SK-N-SH (cell line): ENCODE results near the gene TMEM176B.

ENCODE experiments used
- EZH2phosphoT487 ChIP-seq: fragments of 200-600 bp; sonication (generic); IDR thresholded peaks from 2 replicates; pipeline ENCODE4 v1.6.1; 2017; ENCODE audit warnings: low read depth, mixed run types, mild to moderate bottlenecking, antibody characterized with exemption, moderate library complexity, borderline replicate concordance
- GABPA ChIP-seq: IDR thresholded peaks from 2 replicates; pipeline ENCODE4 v1.4.0; 2012; ENCODE audit warnings: low read depth, mild to moderate bottlenecking
- MXI1 ChIP-seq: IDR thresholded peaks from 2 replicates; pipeline ENCODE4 v1.6.1; 2012; ENCODE audit warnings: mild to moderate bottlenecking, low read depth, low read length, improper control_type of control experiment
- POLR2AphosphoS5 ChIP-seq: IDR thresholded peaks from 2 replicates; pipeline ENCODE4 v1.6.1; 2012; ENCODE audit warnings: low read depth, low read length
- RXRA ChIP-seq: IDR thresholded peaks from 2 replicates; pipeline ENCODE4 v1.4.0; 2012; ENCODE audit warnings: low read depth, mild to moderate bottlenecking, borderline replicate concordance
- SIN3A ChIP-seq: IDR thresholded peaks from 2 replicates; pipeline ENCODE4 v1.6.1; 2012; ENCODE audit warnings: low read depth, mild to moderate bottlenecking, low read length, moderate library complexity, borderline replicate concordance
- TCF12 ChIP-seq: IDR thresholded peaks from 2 replicates; pipeline ENCODE4 v1.4.0; 2012
- TF ChIP-seq, protein P1 (sequence below): fragments of 200-600 bp; sonication (generic); IDR thresholded peaks from 2 replicates; pipeline ENCODE4 v1.6.1; 2017; ENCODE audit warnings: antibody characterized with exemption, mild to moderate bottlenecking, moderate library complexity
- TF ChIP-seq, protein P2 (sequence below): IDR thresholded peaks from 2 replicates; pipeline ENCODE4 v1.4.0; 2012; ENCODE audit warnings: low read depth
- TF ChIP-seq, protein P3 (sequence below): IDR thresholded peaks from 2 replicates; pipeline ENCODE4 v1.6.1; 2012; ENCODE audit warnings: mild to moderate bottlenecking, low read depth, low read length, moderate library complexity
- TF ChIP-seq, protein P4 (sequence below): IDR thresholded peaks from 2 replicates; pipeline ENCODE4 v1.4.0; 2012; ENCODE audit warnings: low read depth, borderline replicate concordance

DNA sequence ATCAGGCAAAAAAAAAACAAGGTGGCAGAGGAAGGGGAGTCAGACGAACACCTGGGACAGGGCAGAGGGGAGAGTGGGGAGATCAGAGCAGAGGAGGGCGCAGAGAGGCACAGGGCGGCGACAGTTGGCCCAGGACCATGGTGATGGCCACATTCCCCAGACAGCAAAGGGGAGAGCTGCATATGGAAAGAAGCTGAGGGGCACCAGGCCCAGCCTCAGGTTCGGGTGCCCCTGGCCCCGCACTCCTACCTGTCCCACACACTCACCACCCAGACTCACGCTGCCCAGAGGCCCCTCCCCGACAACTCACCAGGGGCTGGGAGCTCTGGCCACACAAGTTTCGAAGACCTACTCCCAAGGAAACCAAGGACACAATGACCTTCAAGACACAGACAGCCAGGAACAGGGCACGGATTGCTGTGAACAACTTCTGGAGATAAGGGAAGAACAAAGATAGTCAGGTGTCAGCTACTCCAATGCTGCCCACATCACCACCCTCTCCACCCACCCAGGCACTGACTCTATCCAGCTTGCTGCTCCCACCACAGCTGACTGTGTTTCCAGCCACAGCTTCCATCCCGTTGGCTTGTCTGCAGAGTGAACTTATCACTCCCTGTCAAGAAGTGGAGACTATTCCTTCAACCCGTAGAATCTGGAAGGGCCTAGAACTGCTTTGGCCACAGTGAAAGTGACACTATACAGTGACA lies 8.3 kb downstream of the TMEM176B start:
- TF ChIP-seq TCF12 = no peak
- TF ChIP-seq MXI1 = no peak
- TF ChIP-seq, protein P1, sequence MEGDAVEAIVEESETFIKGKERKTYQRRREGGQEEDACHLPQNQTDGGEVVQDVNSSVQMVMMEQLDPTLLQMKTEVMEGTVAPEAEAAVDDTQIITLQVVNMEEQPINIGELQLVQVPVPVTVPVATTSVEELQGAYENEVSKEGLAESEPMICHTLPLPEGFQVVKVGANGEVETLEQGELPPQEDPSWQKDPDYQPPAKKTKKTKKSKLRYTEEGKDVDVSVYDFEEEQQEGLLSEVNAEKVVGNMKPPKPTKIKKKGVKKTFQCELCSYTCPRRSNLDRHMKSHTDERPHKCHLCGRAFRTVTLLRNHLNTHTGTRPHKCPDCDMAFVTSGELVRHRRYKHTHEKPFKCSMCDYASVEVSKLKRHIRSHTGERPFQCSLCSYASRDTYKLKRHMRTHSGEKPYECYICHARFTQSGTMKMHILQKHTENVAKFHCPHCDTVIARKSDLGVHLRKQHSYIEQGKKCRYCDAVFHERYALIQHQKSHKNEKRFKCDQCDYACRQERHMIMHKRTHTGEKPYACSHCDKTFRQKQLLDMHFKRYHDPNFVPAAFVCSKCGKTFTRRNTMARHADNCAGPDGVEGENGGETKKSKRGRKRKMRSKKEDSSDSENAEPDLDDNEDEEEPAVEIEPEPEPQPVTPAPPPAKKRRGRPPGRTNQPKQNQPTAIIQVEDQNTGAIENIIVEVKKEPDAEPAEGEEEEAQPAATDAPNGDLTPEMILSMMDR = no peak
- no peak for TF ChIP-seq RXRA
- TF ChIP-seq SIN3A = no peak
- TF ChIP-seq, protein P2, sequence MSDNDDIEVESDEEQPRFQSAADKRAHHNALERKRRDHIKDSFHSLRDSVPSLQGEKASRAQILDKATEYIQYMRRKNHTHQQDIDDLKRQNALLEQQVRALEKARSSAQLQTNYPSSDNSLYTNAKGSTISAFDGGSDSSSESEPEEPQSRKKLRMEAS = no peak
- TF ChIP-seq POLR2AphosphoS5 = no peak
- TF ChIP-seq, protein P3, sequence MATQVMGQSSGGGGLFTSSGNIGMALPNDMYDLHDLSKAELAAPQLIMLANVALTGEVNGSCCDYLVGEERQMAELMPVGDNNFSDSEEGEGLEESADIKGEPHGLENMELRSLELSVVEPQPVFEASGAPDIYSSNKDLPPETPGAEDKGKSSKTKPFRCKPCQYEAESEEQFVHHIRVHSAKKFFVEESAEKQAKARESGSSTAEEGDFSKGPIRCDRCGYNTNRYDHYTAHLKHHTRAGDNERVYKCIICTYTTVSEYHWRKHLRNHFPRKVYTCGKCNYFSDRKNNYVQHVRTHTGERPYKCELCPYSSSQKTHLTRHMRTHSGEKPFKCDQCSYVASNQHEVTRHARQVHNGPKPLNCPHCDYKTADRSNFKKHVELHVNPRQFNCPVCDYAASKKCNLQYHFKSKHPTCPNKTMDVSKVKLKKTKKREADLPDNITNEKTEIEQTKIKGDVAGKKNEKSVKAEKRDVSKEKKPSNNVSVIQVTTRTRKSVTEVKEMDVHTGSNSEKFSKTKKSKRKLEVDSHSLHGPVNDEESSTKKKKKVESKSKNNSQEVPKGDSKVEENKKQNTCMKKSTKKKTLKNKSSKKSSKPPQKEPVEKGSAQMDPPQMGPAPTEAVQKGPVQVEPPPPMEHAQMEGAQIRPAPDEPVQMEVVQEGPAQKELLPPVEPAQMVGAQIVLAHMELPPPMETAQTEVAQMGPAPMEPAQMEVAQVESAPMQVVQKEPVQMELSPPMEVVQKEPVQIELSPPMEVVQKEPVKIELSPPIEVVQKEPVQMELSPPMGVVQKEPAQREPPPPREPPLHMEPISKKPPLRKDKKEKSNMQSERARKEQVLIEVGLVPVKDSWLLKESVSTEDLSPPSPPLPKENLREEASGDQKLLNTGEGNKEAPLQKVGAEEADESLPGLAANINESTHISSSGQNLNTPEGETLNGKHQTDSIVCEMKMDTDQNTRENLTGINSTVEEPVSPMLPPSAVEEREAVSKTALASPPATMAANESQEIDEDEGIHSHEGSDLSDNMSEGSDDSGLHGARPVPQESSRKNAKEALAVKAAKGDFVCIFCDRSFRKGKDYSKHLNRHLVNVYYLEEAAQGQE = no peak
- TF ChIP-seq, protein P4, sequence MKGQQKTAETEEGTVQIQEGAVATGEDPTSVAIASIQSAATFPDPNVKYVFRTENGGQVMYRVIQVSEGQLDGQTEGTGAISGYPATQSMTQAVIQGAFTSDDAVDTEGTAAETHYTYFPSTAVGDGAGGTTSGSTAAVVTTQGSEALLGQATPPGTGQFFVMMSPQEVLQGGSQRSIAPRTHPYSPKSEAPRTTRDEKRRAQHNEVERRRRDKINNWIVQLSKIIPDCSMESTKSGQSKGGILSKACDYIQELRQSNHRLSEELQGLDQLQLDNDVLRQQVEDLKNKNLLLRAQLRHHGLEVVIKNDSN = no peak
- no peak for TF ChIP-seq GABPA
- no peak for TF ChIP-seq EZH2phosphoT487
